Prostate gland (tissue), 2 donors: Measurements from ENCODE around the gene GPRC5D.

Experiments used
- CTCF ChIP-seq, 4 experiments: fragments of 200-600 bp in 2 of 4; fragments of 450-650 bp in 2 of 4; sonication (generic) in 2 of 4; IDR thresholded peaks; 1 replicate in 3 of 4; 2 replicates in 1 of 4; pipeline ENCODE4 v1.5.1; 2016 to 2019; ENCODE audit warnings: antibody characterized with exemption in 4 of 4, mild to moderate bottlenecking in 2 of 4, moderate library complexity in 2 of 4
- POLR2A ChIP-seq: fragments of 450-650 bp; IDR thresholded peaks from one replicate; pipeline ENCODE4 v1.6.1; 2016; ENCODE audit warnings: antibody characterized with exemption, mild to moderate bottlenecking
- POLR2AphosphoS5 ChIP-seq: sonication (generic); formaldehyde crosslinking; IDR thresholded peaks from one replicate; pipeline ENCODE4 v1.6.1; 2017; ENCODE audit warnings: antibody characterized with exemption

GRCh38 chr12:12909995-12910420 is 42.0 kb downstream of the GPRC5D start:
- no peak for TF ChIP-seq POLR2AphosphoS5
- TF ChIP-seq CTCF (IDR thresholded peaks at IDR 0.05), result no peak
- TF ChIP-seq POLR2A, result no peak
